EH (cell line): Measurements from ENCODE around the gene HTT.
A peak's percentile ranks its signal among the peaks of the same experiment; 100 is the strongest.

Source experiments
- DNase-seq: peaks from one replicate; pipeline ENCODE4 v3.0.0-alpha.2; 2015; ENCODE audit warnings: low read depth

Gene HTT

GRCh38 chr4:3263053-3263875 lies 188.8 kb downstream of the HTT start:
- no peak for DNase-seq

- no peak for DNase-seq
Measured at GRCh38 chr4:3263876-3264193, 189.4 kb downstream of the HTT start.

GRCh38 chr4:3266076-3266475 lies 191.6 kb downstream of the HTT start:
- DNase-seq: no peak

- no peak for DNase-seq
Measured at GRCh38 chr4:3267576-3268394, 193.3 kb downstream of the HTT start.

- no peak for DNase-seq
Measured at GRCh38 chr4:3268395-3269104, 194.1 kb downstream of the HTT start.

- DNase-seq: no peak
Measured at GRCh38 chr4:3269105-3269927, 194.8 kb downstream of the HTT start.

- DNase-seq: no peak
Measured at GRCh38 chr4:3269991-3270611, 195.6 kb downstream of the HTT start.

GRCh38 chr4:3271131-3271530 lies 196.7 kb downstream of the HTT start:
- DNase-seq: no peak

GRCh38 chr4:3276986-3277385 lies 202.5 kb downstream of the HTT start:
- no peak for DNase-seq

GRCh38 chr4:3280466-3280865 lies 206.0 kb downstream of the HTT start:
- no peak for DNase-seq

GRCh38 chr4:3283483-3283882 lies 209.0 kb downstream of the HTT start:
- DNase-seq: no peak

- DNase-seq: no peak
Measured at GRCh38 chr4:3283916-3284315, 209.4 kb downstream of the HTT start.

- no peak for DNase-seq
Measured at GRCh38 chr4:3284734-3285557, 210.5 kb downstream of the HTT start.

GRCh38 chr4:3285558-3286334 lies 211.3 kb downstream of the HTT start:
- peak; percentile 84 for DNase-seq

- DNase-seq: no peak
Measured at GRCh38 chr4:3286335-3287175, 212.1 kb downstream of the HTT start.

- DNase-seq: no peak
Measured at GRCh38 chr4:3287271-3287971, 212.9 kb downstream of the HTT start.

- no peak for DNase-seq
Measured at GRCh38 chr4:3287972-3288570, 213.6 kb downstream of the HTT start.
